ENCODE data around the gene CCDC88A.

DNA sequence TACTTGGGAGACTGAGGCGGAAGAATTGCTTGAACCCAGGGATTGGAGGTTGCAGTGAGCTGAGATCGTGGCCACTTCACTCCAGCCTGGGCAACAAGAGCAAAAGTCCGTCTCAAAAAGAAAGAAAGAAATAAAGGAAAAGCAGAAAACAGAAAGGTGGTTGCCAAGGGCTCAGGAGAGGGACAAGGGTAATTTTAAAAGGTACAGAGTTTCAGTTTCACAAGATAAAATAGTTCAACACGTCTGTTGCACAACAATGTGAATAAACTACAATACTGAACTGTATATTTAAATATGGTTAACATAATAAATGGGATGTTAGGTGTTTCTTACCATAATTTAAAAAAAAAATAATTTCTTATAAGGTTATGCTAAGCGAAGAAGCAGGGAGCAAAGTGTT lies 174.2 kb downstream of the CCDC88A start:
- TF ChIP-seq, protein P1, sequence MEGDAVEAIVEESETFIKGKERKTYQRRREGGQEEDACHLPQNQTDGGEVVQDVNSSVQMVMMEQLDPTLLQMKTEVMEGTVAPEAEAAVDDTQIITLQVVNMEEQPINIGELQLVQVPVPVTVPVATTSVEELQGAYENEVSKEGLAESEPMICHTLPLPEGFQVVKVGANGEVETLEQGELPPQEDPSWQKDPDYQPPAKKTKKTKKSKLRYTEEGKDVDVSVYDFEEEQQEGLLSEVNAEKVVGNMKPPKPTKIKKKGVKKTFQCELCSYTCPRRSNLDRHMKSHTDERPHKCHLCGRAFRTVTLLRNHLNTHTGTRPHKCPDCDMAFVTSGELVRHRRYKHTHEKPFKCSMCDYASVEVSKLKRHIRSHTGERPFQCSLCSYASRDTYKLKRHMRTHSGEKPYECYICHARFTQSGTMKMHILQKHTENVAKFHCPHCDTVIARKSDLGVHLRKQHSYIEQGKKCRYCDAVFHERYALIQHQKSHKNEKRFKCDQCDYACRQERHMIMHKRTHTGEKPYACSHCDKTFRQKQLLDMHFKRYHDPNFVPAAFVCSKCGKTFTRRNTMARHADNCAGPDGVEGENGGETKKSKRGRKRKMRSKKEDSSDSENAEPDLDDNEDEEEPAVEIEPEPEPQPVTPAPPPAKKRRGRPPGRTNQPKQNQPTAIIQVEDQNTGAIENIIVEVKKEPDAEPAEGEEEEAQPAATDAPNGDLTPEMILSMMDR (conservative IDR thresholded peaks at IDR 0.05; ENCODE audit: low read length) = no peak
- no peak for TF ChIP-seq EZH2phosphoT487 (IDR thresholded peaks at IDR 0.05; ENCODE audit: borderline replicate concordance, low read depth, low read length)
